Activated CD8-positive, alpha-beta T cell treated with anti-CD3 and anti-CD28 coated beads, Interleukin-2, amount 10 ng/mL, durations not matched to agents 7 days and 5 days (primary cell): ENCODE results near the gene ELMO2. TPM values are rescaled to one million over a fixed set of nuclear protein-coding genes. Genes with fewer than 3 reads are reported as not detected.

ENCODE experiments used
- ATAC-seq: fragments of 150-1000 bp; cut with Tn5 transposase; one replicate; pipeline ENCODE4 v1.10.0; 2021; ENCODE audit warnings: moderate library complexity
- CTCF ChIA-PET: fragments of 350-600 bp; sonication (Branson Sonifier 250); formaldehyde crosslinking; loops from one replicate; lab custom pipeline; 2021; ENCODE audit warnings: antibody characterized with exemption; lab: Charles Lee
- POLR2A ChIA-PET: fragments of 350-600 bp; sonication (Branson Sonifier 250); formaldehyde crosslinking; loops from one replicate; lab custom pipeline; 2021; ENCODE audit warnings: antibody characterized with exemption; lab: Charles Lee
- DNase-seq: peaks from one replicate; pipeline ENCODE4 v3.0.0-alpha.2; 2020
- H3K27ac Mint-ChIP-seq: one replicate; pipeline ENCODE4 v1.8.0; 2021; ENCODE audit warnings: mild to moderate bottlenecking, mixed read lengths
- H3K27me3 Mint-ChIP-seq: one replicate; pipeline ENCODE4 v1.8.0; 2021; ENCODE audit warnings: low read depth, mixed read lengths
- H3K36me3 Mint-ChIP-seq: one replicate; pipeline ENCODE4 v1.8.0; 2021; ENCODE audit warnings: low read depth, mixed read lengths
- H3K4me1 Mint-ChIP-seq: one replicate; pipeline ENCODE4 v1.8.0; 2021; ENCODE audit warnings: low read depth, mixed read lengths
- H3K4me3 Mint-ChIP-seq: one replicate; pipeline ENCODE4 v1.8.0; 2021; ENCODE audit warnings: mild to moderate bottlenecking, mixed read lengths
- H3K9me3 Mint-ChIP-seq: one replicate; pipeline ENCODE4 v1.8.0; 2022; ENCODE audit warnings: mixed read lengths; ENCODE audit not compliant: insufficient read depth
- total RNA-seq, 2 experiments: library from RNA; stranded (reverse); gene quantifications; one replicate each; pipeline ENCODE4 v1.2.3, GENCODE V29; 2021

The ELMO2 gene
- total RNA-seq, 2 experiments from 2014 or later = 66.1 to 82.3 TPM

DNA sequence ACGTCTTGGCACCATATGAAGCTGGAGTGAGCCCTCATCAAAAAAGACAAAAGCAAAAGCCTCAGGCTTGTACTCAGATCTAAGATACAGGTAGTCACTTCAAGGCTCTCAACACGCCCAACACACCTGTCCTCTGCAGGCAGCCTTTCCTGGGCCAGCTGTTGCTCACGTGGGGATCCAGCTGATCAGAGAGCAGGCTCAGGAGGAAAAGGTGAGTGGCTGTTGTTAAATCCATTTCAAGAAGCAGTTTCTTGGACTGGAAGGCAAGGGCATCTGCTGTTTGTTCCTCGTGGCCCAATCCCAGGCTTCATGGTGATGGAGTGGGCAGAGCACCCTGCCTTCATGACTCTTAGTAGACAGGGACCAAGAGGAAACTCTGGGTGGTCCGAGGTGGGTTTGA, 39.6 kb downstream of the ELMO2 start:
- DNase-seq = no peak
- POLR2A ChIA-PET = no interaction called here
- Mint-ChIP-seq H3K9me3 (no peaks in the 10 kb centered on the region), H3K4me3 (no peak overlapping the region), H3K36me3 (peaks cover 73% of the 10 kb centered on the region), H3K27ac (peak overlapping the region; percentile 78), H3K4me1 (peaks cover 56% of the 10 kb centered on the region), H3K27me3 (no peaks in the 10 kb centered on the region)
- ATAC-seq = no peak
- CTCF ChIA-PET = interaction anchor here (1.0 kb wide), 1 partner anchor 18 kb away, joined by 5 read pairs; no protein-coding TSS in a partner anchor

DNA sequence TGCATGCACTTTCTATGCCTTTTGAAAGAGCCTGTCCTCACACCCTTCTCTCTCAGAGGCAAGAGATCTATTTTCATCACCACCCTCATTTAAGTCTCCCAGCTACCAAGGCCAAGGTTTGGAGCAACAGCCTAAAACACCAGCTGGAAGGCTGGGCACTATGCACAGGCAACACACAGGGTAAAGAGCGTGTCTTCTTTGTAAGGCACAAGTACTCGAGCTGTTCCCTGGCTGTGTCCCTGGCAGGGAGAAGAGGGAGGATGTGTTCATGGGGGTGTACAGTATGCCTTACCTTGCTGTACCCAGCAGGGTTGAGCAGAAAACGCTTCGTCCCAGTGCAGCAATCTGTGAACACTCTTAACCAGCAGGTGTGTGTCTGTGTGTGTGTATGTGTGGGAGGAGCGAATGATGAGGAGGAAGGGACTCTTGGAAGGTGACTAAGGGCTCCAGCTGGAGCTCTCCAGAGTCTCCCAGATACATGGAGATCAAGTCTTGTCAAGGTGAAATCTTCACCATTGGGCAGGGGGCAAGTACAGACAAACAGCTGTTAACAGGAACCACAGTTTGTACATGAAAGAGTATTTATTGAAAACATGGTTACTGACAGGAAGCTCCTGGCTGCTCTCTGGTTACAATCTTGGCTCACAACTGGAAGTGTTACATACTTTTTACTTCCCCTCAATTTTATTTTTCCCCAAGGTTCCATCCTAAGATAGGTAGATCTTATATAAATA, 40.8 kb downstream of the ELMO2 start:
- ChIA-PET CTCF (interaction anchor here (0.6 to 3.3 kb wide), 6 partner anchors 16 to 396 kb away, joined by 3 to 20 read pairs (median 7); no protein-coding TSS in a partner anchor), POLR2A (interaction anchor here (5.0 kb wide), 1 partner anchor 34 kb away, joined by 76 read pairs; no protein-coding TSS in a partner anchor)
- no peak for ATAC-seq
- no peaks in the 10 kb centered on the region for H3K9me3 Mint-ChIP-seq
- H3K4me1 Mint-ChIP-seq = peaks cover 66% of the 10 kb centered on the region
- peak overlapping the region; percentile 78 for H3K27ac Mint-ChIP-seq
- peak overlapping the region; percentile 84 for H3K4me3 Mint-ChIP-seq
- peaks cover 72% of the 10 kb centered on the region for H3K36me3 Mint-ChIP-seq
- DNase-seq = peak; percentile 30
- no peaks in the 10 kb centered on the region for H3K27me3 Mint-ChIP-seq

DNA sequence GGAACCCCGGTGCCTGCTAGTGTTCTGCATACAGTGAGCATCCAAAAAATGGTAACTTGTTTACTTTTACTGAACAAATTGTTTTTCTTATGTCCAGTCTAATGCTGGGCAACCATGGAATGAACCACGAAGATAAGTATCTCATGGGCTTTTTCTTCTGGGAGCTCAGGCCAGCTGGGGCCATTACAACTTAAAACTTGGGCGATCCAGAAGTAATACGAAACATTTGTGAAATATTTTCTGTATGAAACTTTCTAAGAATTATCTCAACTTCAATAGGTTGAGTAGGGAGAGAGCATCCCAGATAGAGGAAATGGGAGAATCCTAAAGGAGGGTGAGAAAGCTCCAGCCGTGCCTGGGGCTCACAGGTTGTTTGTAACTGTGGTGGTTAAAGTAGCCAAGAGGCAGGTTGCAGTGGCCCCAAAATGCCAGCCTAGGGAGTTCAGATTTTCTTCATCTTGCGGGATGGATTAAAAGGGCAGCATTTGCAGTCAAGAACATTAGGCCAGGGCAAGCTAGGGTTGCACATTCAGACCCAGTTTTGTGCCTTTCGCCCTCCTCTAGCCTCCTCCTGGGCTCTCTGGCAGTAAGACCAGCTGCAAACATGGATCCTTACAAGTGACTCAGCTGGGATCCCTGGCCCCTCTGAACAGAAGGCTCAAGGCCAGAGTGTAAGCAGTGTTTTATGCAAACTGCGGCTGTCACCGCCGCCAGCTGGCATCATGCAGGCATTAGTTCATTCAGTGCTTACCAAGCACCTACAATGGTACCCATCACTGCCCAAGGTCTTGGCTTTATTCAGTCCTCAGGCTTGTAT, 41.5 kb downstream of the ELMO2 start:
- Mint-ChIP-seq H3K36me3 (peaks cover 68% of the 10 kb centered on the region), H3K27me3 (no peaks in the 10 kb centered on the region), H3K27ac (peak overlapping the region; percentile 78), H3K4me1 (peaks cover 70% of the 10 kb centered on the region), H3K9me3 (no peaks in the 10 kb centered on the region), H3K4me3 (peak overlapping the region; percentile 84)
- ChIA-PET POLR2A (interaction anchor here (0.6 to 5.0 kb wide), 10 partner anchors 12 to 552 kb away, joined by 3 to 76 read pairs (median 4); partner anchors contain the start of genes UBE2C, ZNF334 and ZNF335), CTCF (interaction anchor here (0.6 to 3.3 kb wide), 9 partner anchors 16 to 430 kb away, joined by 3 to 20 read pairs (median 5); partner anchors contain the start of gene PCIF1)
- DNase-seq (no peak), ATAC-seq (no peak)

DNA sequence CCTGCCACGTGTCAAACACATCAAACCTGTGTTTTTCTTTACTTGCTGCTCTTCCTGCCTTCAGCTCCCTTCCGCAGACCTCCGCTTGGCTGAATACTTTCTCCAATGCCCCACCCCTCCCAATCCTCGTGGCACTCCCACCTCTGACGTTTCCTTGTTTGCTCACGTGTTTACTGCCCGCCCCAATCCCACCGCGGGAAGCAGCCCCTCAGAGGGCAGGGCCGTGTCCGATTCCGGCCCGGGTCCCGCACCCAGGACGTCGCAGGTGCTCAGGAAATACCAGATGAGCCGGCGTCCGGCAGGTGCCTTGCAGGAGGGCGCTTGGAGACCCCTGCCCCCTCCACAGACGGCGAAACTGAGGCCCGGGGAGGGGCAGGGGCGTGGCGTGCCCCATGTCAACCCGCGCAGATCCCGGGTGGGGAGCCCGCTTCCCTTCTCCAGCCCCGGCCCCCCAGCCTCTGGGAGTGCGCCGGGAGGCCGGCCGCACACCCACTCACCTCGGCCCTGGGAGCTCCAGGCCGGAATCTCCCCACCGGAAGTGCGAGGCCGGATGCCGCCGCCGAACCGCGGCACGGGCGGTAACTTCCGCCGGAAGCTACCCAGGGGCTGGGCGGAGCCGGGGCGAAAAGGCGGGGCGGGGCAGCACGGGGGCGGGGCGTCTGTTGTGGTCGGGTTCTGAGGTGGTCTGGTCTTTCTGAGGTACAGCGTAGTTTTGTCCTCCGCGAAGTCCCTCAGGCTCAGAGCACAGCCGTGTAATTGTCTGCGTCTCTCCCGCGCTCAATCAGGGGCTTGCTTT, 42.3 kb downstream of the ELMO2 start:
- ChIA-PET CTCF (interaction anchor here (1.0 to 3.3 kb wide), 10 partner anchors 15 to 429 kb away, joined by 3 to 20 read pairs (median 6); partner anchors contain the start of gene PCIF1), POLR2A (interaction anchor here (0.5 to 5.0 kb wide), 14 partner anchors 9 to 551 kb away, joined by 3 to 76 read pairs (median 4); partner anchors contain the start of genes UBE2C, ZNF334 and ZNF335)
- H3K4me3 Mint-ChIP-seq = peak overlapping the region; percentile 84
- peak overlapping the region; percentile 88 for H3K27ac Mint-ChIP-seq
- peak; percentile 91 for DNase-seq
- peaks cover 72% of the 10 kb centered on the region for H3K4me1 Mint-ChIP-seq
- H3K36me3 Mint-ChIP-seq = peaks cover 64% of the 10 kb centered on the region
- ATAC-seq = peak; percentile 83
- H3K27me3 Mint-ChIP-seq = no peaks in the 10 kb centered on the region
- no peaks in the 10 kb centered on the region for H3K9me3 Mint-ChIP-seq

DNA sequence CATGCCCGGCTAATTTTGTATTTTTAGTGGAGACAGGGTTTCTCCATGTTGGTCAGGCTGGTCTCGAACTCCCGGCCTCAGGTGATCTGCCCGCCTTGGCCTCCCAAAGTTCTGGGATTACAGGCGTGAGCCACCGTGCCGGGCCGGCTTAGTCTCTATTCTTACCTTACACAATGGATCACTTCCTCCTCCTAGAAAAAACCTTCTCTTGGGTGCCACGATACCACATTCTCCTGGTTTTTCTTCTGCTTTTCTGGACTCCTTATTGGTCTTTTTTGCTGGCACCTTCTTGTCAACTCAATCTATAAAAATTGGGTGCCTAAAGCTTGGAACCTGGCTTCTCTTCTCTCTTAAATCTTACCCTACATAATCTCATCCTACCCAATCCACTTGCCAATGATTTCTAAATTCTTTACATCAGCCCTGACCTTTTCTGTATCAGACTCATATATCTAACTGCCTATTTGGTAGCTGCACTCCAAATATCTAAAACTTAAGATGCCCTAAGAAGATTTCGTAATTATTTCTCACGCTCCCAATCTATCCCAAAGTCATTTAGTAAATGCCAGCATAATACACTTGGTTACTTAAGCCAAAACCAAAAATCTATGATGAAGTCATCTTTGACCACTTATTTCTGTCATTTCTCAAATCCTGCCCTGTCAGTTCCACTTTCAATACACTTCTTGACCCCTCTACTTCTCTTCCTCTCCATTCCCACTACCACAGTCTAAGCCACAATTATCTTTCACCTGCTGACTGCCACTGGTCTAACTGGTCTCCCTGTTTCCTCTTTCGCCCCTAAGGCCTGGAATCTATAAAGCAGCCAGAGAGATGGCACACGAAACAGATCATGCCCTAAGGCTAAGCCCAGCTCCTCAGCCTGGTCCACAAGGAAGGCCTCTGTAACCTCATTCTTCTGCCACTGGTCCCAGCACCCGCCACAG, 43.2 kb downstream of the ELMO2 start:
- DNase-seq = no peak
- no peaks in the 10 kb centered on the region for H3K9me3 Mint-ChIP-seq
- H3K4me3 Mint-ChIP-seq = peak overlapping the region; percentile 84
- peak overlapping the region; percentile 88 for H3K27ac Mint-ChIP-seq
- POLR2A ChIA-PET = interaction anchor here (0.5 to 5.0 kb wide), 9 partner anchors 10 to 550 kb away, joined by 3 to 76 read pairs (median 4); partner anchors contain the start of genes UBE2C and ZNF335
- CTCF ChIA-PET = interaction anchor here (1.3 to 3.3 kb wide), 5 partner anchors 14 to 393 kb away, joined by 4 to 20 read pairs (median 8); no protein-coding TSS in a partner anchor
- H3K4me1 Mint-ChIP-seq = peaks cover 71% of the 10 kb centered on the region
- no peak for ATAC-seq
- H3K27me3 Mint-ChIP-seq = no peaks in the 10 kb centered on the region
- peaks cover 57% of the 10 kb centered on the region for H3K36me3 Mint-ChIP-seq

DNA sequence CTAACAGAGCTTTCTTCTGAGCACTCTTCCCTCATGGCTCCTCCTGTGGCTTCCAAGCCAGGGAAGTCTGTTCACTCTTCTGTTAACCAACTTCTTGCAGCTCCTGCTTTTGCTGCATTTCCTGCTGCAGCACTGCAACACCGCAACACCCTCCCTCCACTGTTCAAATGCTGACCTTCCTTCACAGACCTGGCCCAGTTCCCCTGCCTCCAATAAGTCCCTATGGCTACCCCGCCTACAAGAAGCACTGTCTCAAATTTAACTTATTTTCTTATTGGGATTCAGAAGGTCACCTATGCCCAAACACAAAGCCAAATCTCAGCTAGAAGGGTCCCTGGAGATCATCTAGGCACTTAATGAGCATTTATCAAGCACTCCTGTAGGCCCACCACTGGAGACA, 44.6 kb downstream of the ELMO2 start:
- no peaks in the 10 kb centered on the region for H3K9me3 Mint-ChIP-seq
- peak overlapping the region; percentile 84 for H3K27ac Mint-ChIP-seq
- H3K4me3 Mint-ChIP-seq = peak overlapping the region; percentile 28
- ChIA-PET CTCF (interaction anchor here (0.9 to 2.6 kb wide), 2 partner anchors 13 to 39 kb away, joined by 3 to 12 read pairs; no protein-coding TSS in a partner anchor), POLR2A (interaction anchor here (0.8 to 5.0 kb wide), 2 partner anchors 38 to 45 kb away, joined by 4 to 76 read pairs; no protein-coding TSS in a partner anchor)
- ATAC-seq = no peak
- H3K4me1 Mint-ChIP-seq = peaks cover 80% of the 10 kb centered on the region
- no peak for DNase-seq
- H3K36me3 Mint-ChIP-seq = peaks cover 45% of the 10 kb centered on the region
- H3K27me3 Mint-ChIP-seq = no peaks in the 10 kb centered on the region

DNA sequence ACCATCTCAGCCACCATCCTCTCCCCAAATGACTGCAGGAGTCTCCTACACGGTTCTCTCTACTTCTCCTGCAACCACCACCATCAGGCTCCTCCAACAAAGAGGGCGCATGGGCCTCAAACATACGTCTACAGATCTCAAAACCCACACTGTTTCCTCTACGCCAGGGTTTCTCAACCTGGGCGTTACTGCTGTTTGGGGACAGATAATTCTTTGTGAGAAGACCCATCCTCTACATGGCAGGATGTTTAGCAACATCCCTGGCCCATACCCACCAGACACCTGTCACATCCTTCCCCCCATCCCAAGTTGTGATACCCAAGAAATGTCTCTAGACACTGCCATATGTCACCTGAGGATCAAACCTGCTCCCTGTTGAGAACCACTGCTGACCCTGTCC, 45.0 kb downstream of the ELMO2 start:
- CTCF ChIA-PET = interaction anchor here (0.9 to 2.6 kb wide), 3 partner anchors 12 to 39 kb away, joined by 3 to 12 read pairs (median 4); no protein-coding TSS in a partner anchor
- H3K27ac Mint-ChIP-seq = peak overlapping the region; percentile 84
- no peaks in the 10 kb centered on the region for H3K27me3 Mint-ChIP-seq
- H3K9me3 Mint-ChIP-seq = no peaks in the 10 kb centered on the region
- H3K36me3 Mint-ChIP-seq = peaks cover 40% of the 10 kb centered on the region
- POLR2A ChIA-PET = interaction anchor here (0.8 to 5.0 kb wide), 2 partner anchors 39 to 46 kb away, joined by 4 to 76 read pairs; no protein-coding TSS in a partner anchor
- H3K4me1 Mint-ChIP-seq = peaks cover 76% of the 10 kb centered on the region
- peak overlapping the region; percentile 28 for H3K4me3 Mint-ChIP-seq
- DNase-seq = peak; percentile 47
- no peak for ATAC-seq

DNA sequence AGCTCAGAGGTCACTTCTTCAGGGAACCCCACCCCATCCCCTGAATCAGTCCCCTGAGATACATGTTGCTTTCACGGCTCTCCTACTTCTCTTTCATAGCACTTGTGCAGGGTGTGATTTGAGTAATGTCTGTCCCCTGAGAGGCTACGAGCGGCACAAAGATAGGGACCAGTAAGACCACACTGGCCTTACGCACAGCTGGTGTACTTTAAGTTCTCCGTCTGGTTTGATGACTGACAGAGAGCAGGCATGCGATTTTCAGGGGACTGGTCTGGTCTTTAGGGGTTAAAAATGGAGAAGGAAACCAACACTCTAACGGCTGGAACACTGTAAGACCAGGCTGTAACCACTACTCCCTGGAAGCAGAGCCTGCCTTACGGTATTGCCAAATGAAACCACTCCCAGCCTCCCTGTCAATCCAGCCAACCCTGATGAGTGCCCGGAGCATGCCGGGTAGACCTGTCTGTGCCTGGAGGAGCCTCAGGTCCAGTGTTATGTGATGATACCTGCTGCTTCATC, 47.1 kb downstream of the ELMO2 start:
- POLR2A ChIA-PET = no interaction called here
- Mint-ChIP-seq H3K27me3 (no peaks in the 10 kb centered on the region), H3K27ac (peak overlapping the region; percentile 51), H3K36me3 (peaks cover 30% of the 10 kb centered on the region), H3K4me1 (peaks cover 56% of the 10 kb centered on the region), H3K4me3 (no peak overlapping the region), H3K9me3 (no peaks in the 10 kb centered on the region)
- DNase-seq = no peak
- CTCF ChIA-PET = interaction anchor here (0.9 to 2.3 kb wide), 3 partner anchors 10 to 48 kb away, joined by 5 to 17 read pairs (median 9); partner anchors contain the start of gene ELMO2
- ATAC-seq = no peak

DNA sequence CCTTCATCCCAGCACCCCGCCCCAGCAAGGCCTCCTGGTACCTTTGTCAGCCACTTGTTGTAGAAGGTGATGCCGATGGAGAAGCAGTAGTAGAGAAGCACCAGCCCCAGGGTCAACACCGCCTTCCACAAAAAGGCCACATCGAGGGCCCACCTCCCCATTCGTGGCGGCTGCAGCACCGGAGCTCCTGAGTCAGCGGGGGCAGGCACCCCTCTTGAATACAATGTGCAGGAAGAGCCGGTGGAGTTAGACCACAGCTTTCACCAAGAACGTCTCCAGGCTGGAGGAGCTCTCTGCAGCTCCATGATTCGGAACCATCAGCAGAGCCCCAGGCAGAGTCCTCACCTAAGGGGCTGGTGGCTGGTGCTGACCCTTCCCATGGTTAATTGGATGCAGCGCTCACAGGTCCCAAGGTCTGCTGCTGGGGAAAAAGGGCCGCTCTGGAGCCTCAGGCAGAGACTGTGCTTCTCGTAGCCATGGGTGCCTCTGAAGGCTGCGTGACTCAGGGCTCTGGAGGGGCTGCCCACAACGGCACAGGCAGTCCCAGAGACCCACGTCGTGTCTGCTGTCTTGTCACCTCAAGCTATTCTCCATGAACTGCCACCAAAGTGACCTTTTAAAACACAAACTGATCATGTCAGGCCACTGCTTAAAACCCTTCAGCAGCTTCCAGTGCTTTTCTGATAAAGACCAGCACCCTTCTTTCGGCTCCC, 47.9 kb downstream of the ELMO2 start:
- peaks cover 52% of the 10 kb centered on the region for H3K4me1 Mint-ChIP-seq
- H3K27ac Mint-ChIP-seq = peak overlapping the region; percentile 54
- H3K27me3 Mint-ChIP-seq = no peaks in the 10 kb centered on the region
- H3K9me3 Mint-ChIP-seq = no peaks in the 10 kb centered on the region
- ChIA-PET CTCF (interaction anchor here (1.6 to 2.3 kb wide), 2 partner anchors 9 to 49 kb away, joined by 9 to 17 read pairs; partner anchors contain the start of gene ELMO2), POLR2A (interaction anchor here (0.9 to 1.4 kb wide), 3 partner anchors 10 to 45 kb away, joined by 3 read pairs; no protein-coding TSS in a partner anchor)
- ATAC-seq (no peak), DNase-seq (no peak)
- H3K4me3 Mint-ChIP-seq = no peak overlapping the region
- H3K36me3 Mint-ChIP-seq = peaks cover 27% of the 10 kb centered on the region
